Left colon (tissue), 2 donors: ENCODE data around the gene ALDH3B1. TPM values are rescaled to one million over a fixed set of nuclear protein-coding genes. Genes with fewer than 3 reads are reported as not detected.

Experiments used
- ATAC-seq: fragments of 200-7000 bp; cut with Tn5 transposase; one replicate; pipeline ENCODE4 v1.9.1; 2020; ENCODE audit warnings: mild to moderate bottlenecking, moderate library complexity
- DNase-seq, 2 donors: peaks; one replicate each; pipeline ENCODE4 v3.0.0-alpha.2; 2020
- intact Hi-C, 2 donors: fragments of 100-400 bp; cut with DNase I in 1 of 2; cut with micrococcal nuclease in 1 of 2; formaldehyde crosslinking; loops; one replicate each; pipeline versions ENCODE4 v1.11.2 to v1.14.0; 2022; cut with DNase I, micrococcal nuclease
- total RNA-seq, 2 donors: library from RNA; stranded (reverse); fragmentation: NEBNext Ultra II Directional; extraction: Animal tissue kit (Norgen Biotek cat#: 25700); gene quantifications; one replicate each; pipeline ENCODE4 v1.2.1, GENCODE V29; 2021
- donor health status: DM: no; HTN: no; CAD: no.
- donor health status: DM: yes; HTN: yes; CAD: no.

The ALDH3B1 gene
- total RNA-seq, 2 donors from 2014 or later = 20.2 to 21.3 TPM

GRCh38 chr11:68011051-68011943 lies 1.2 kb downstream of the ALDH3B1 start:
- DNase-seq = no peak
- intact Hi-C loops = no loop called here
- ATAC-seq = no peak

- DNase-seq = no peak
- ATAC-seq = no peak
- intact Hi-C loops = no loop called here
Measured at GRCh38 chr11:68012044-68012842, 2.1 kb downstream of the ALDH3B1 start.

GRCh38 chr11:68012843-68013610 lies 2.9 kb downstream of the ALDH3B1 start:
- DNase-seq = no peak
- intact Hi-C loops = no loop called here
- no peak for ATAC-seq

GRCh38 chr11:68013611-68014156 lies 3.6 kb downstream of the ALDH3B1 start:
- ATAC-seq (no peak), DNase-seq (no peak)
- intact Hi-C loops = no loop called here

GRCh38 chr11:68014157-68014946 lies 4.2 kb downstream of the ALDH3B1 start:
- peak; percentile 76 to 86 for DNase-seq
- intact Hi-C loops = no loop called here
- peak; percentile 50 for ATAC-seq

- no peak for DNase-seq
- intact Hi-C loops = no loop called here
- no peak for ATAC-seq
Measured at GRCh38 chr11:68014947-68015447, 4.9 kb downstream of the ALDH3B1 start.

GRCh38 chr11:68015467-68015866 lies 5.3 kb downstream of the ALDH3B1 start:
- intact Hi-C loops = no loop called here
- ATAC-seq = no peak
- DNase-seq = no peak

GRCh38 chr11:68016161-68016903 lies 6.2 kb downstream of the ALDH3B1 start:
- DNase-seq (no peak), ATAC-seq (no peak)
- intact Hi-C loops = no loop called here

GRCh38 chr11:68016904-68017817 lies 7.0 kb downstream of the ALDH3B1 start:
- intact Hi-C loops = no loop called here
- ATAC-seq (no peak), DNase-seq (no peak)

- ATAC-seq = no peak
- DNase-seq = no peak
- intact Hi-C loops = no loop called here
Measured at GRCh38 chr11:68017980-68018729, 8.0 kb downstream of the ALDH3B1 start.

- ATAC-seq (no peak), DNase-seq (no peak)
- intact Hi-C loops = no loop called here
Measured at GRCh38 chr11:68018730-68019190, 8.6 kb downstream of the ALDH3B1 start.

GRCh38 chr11:68019486-68019885 lies 9.4 kb downstream of the ALDH3B1 start:
- intact Hi-C loops = no loop called here
- ATAC-seq (no peak), DNase-seq (no peak)

GRCh38 chr11:68020575-68020974 lies 10.4 kb downstream of the ALDH3B1 start:
- intact Hi-C loops = no loop called here

GRCh38 chr11:68021167-68021787 lies 11.2 kb downstream of the ALDH3B1 start:
- ATAC-seq (peak; percentile 77), DNase-seq (peak in 1 of 2 donors; percentile 71)
- intact Hi-C loops = no loop called here

More at GRCh38 chr11:68020575-68020974, 10.4 kb downstream of the ALDH3B1 start:
- ATAC-seq (peak; percentile 47), DNase-seq (no peak)

GRCh38 chr11:68022531-68022930 lies 12.4 kb downstream of the ALDH3B1 start:
- DNase-seq (no peak), ATAC-seq (no peak)
- intact Hi-C loops = no loop called here
